Skeletal muscle tissue (tissue), 5 donors: ENCODE results near the gene TET3. TPM values are rescaled to one million over a fixed set of nuclear protein-coding genes. Genes with fewer than 3 reads are reported as not detected.

Experiments
- H3K27ac ChIP-seq: one replicate; pipeline ENCODE4 v1.7.0; 2013; ENCODE audit warnings: mild to moderate bottlenecking, low read depth, low read length, inconsistent platforms
- H3K27me3 ChIP-seq, 3 donors: one replicate each; pipeline ENCODE4 v1.7.0; 2013; ENCODE audit warnings: low read length in 3 of 3; ENCODE audit not compliant: control insufficient read depth in 3 of 3, insufficient read depth in 3 of 3
- H3K36me3 ChIP-seq, 3 donors: one replicate each; pipeline ENCODE4 v1.7.0; 2013; ENCODE audit warnings: low read length in 3 of 3; ENCODE audit not compliant: control insufficient read depth in 3 of 3, insufficient read depth in 3 of 3
- H3K4me1 ChIP-seq, 3 donors: one replicate each; pipeline ENCODE4 v1.7.0; 2013; ENCODE audit warnings: low read length in 3 of 3, mild to moderate bottlenecking in 3 of 3; ENCODE audit not compliant: control insufficient read depth in 3 of 3, insufficient read depth in 3 of 3
- H3K4me3 ChIP-seq, 3 donors: one replicate each; pipeline ENCODE4 v1.7.0; 2013; ENCODE audit warnings: low read length in 3 of 3
- H3K9ac ChIP-seq, 3 donors: one replicate each; pipeline ENCODE4 v1.7.0; 2013; ENCODE audit warnings: low read length in 3 of 3, mild to moderate bottlenecking in 3 of 3, moderate library complexity in 2 of 3, low read depth in 1 of 3
- H3K9me3 ChIP-seq, 3 donors: one replicate each; pipeline ENCODE4 v1.7.0; 2013; ENCODE audit warnings: low read length in 3 of 3; ENCODE audit not compliant: control insufficient read depth in 3 of 3
- small RNA-seq: library from RNA; depleted of rRNA; stranded (forward); fragments of <200 nt; gene quantifications from one replicate; pipeline ENCODE3, GENCODE V24; 2014
- total RNA-seq: library from RNA; depleted of rRNA; stranded (reverse); fragments of >200 nt; gene quantifications from one replicate; pipeline ENCODE4 v1.2.3, GENCODE V29; 2014
- donor health status: Osteomylitis.

TET3 gene
- total RNA-seq, 1 donor from 2014 or later, result 6.8 TPM

DNA sequence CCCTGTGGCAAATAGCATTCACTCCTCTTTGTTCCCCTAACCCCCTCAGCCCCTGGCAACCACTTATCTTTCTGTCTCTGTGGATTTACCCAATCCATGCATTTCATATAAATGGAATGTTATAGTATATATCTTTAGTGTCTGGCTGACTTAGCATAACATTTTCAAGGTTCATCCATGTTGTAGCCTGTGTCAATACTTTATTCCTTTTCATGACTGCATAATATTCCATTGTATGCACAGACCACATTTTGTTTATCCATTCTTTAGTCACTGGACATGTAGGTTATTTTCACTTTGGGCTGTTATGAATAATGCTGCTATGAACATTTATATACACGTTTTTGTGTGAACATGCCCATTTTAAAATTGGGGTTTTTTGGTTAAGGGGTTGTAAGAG, 42.8 kb downstream of the TET3 start:
- Histone ChIP-seq H3K27ac (no peak overlapping the region), H3K9me3 (no peaks in the 10 kb centered on the region), H3K4me1 (peaks cover 8 to 23% (median 9%) of the 10 kb centered on the region in 3 donors), H3K36me3 (no peaks in the 10 kb centered on the region), H3K9ac (no peak overlapping the region), H3K27me3 (no peaks in the 10 kb centered on the region), H3K4me3 (no peak overlapping the region)

GRCh38 chr2:74028290-74028689, 43.6 kb downstream of the TET3 start:
- Histone ChIP-seq H3K27ac (no peak overlapping the region), H3K9me3 (no peaks in the 10 kb centered on the region), H3K27me3 (no peaks in the 10 kb centered on the region), H3K36me3 (no peaks in the 10 kb centered on the region), H3K4me1 (peaks cover 11 to 28% (median 12%) of the 10 kb centered on the region in 3 donors), H3K4me3 (no peak overlapping the region), H3K9ac (no peak overlapping the region)

- Histone ChIP-seq H3K27me3 (no peaks in the 10 kb centered on the region), H3K9me3 (no peaks in the 10 kb centered on the region), H3K36me3 (no peaks in the 10 kb centered on the region), H3K4me3 (no peak overlapping the region), H3K9ac (no peak overlapping the region), H3K27ac (no peak overlapping the region), H3K4me1 (peaks cover 11 to 28% (median 12%) of the 10 kb centered on the region in 3 donors)
Measured at GRCh38 chr2:74028741-74029140, 44.0 kb downstream of the TET3 start.

DNA sequence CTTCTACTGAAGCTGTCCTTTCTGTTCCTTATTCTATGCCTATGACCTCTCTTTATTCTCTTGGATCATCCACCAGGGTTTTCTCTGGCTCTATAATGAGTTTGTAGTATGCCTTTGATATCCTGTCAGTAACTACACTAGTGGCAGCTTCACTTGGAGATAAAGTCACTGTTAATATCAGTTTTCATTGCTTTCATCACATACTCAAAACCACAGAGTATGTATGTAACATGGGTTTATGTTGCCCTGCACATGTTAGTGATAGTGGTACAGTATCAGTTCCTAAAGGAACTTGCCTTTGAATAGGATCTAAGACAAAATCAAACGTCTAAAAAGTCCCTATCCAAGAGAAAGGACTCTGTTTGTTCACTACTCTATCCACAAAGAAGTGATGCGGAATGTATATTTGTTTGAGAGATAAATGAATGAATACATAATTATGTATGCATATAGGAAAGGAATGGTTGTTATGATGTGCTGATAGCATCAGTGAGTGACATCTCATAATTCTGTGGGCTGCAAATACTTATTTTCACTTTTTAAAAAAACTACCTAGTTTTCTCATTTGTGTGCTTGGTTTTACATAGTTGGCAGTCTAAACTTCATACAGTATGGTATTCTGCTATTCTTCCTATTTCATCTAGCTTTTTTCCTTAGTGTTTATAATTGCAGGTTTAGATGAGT, 45.1 kb downstream of the TET3 start:
- Histone ChIP-seq H3K27me3 (no peaks in the 10 kb centered on the region), H3K36me3 (no peaks in the 10 kb centered on the region), H3K9me3 (no peaks in the 10 kb centered on the region), H3K9ac (no peak overlapping the region), H3K4me1 (peaks cover 11 to 28% (median 12%) of the 10 kb centered on the region in 3 donors), H3K27ac (no peak overlapping the region), H3K4me3 (no peak overlapping the region)

GRCh38 chr2:74031221-74031620, 46.5 kb downstream of the TET3 start:
- Histone ChIP-seq H3K9ac (no peak overlapping the region), H3K9me3 (no peaks in the 10 kb centered on the region), H3K36me3 (no peaks in the 10 kb centered on the region), H3K27ac (no peak overlapping the region), H3K4me1 (peaks cover 11 to 28% (median 12%) of the 10 kb centered on the region in 3 donors), H3K27me3 (no peaks in the 10 kb centered on the region), H3K4me3 (no peak overlapping the region)

DNA sequence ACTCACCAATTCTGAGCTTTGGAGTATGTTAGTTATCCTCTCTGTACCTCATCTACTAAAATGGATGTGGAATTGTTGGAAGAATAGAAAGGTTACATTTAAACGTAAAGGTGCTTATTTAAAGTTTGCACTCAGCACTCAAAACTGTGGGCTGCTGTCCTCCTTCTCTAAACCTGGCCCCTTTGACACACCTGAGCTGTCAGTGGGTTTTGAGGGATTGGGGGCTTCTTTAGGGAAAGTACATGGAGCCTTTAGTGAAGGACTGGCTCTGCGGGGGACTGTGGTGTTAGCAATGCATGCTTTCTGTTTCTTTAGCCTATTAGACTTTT, 47.2 kb downstream of the TET3 start:
- H3K4me3 ChIP-seq, result peak overlapping the region; percentile 30 to 49 (median 47)
- peaks cover 11 to 29% (median 12%) of the 10 kb centered on the region in 3 donors for H3K4me1 ChIP-seq
- H3K9ac ChIP-seq, result peak overlapping the region in 1 of 3 donors; percentile 57
- no peaks in the 10 kb centered on the region for H3K9me3 ChIP-seq
- H3K27me3 ChIP-seq, result no peaks in the 10 kb centered on the region
- H3K27ac ChIP-seq, result peak overlapping the region; percentile 28
- H3K36me3 ChIP-seq, result no peaks in the 10 kb centered on the region

DNA sequence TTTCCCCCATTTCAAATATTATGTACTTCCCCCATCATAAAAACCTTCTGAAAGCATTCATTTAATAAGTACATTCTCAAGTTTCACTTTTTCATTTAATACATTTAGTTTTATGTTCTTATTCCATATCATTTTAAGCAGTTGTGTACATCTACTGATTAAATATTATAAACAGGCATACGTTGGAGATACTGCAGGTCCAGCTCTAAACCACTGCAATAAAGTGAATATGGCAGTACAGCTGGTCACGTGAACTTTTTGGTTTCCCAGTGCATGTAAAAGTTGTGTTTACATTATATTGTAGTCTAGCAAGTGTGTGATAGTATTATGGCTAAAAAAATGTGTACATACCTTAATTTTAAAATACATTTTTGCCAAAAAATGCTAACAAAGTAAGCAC, 48.7 kb downstream of the TET3 start:
- Histone ChIP-seq H3K4me3 (no peak overlapping the region), H3K36me3 (no peaks in the 10 kb centered on the region), H3K9ac (no peak overlapping the region), H3K9me3 (no peaks in the 10 kb centered on the region), H3K27ac (no peak overlapping the region), H3K4me1 (peaks cover 12 to 34% (median 16%) of the 10 kb centered on the region in 3 donors), H3K27me3 (no peaks in the 10 kb centered on the region)

Small RNA genes lying within 50 kb of the gene (small RNA-seq; reads per million reads assigned to genes)
- not detected for gene AC110801.1
- gene RNA5SP97, result not detected

Other genes with a start within 250 kb of the TET3 start
- 18.8 TPM for gene TPRKB, start 247.6 kb upstream of the TET3 start, total RNA-seq
- gene DUSP11, start 204.8 kb upstream of the TET3 start, total RNA-seq, result 28.2 TPM
- not detected for gene C2orf78, start 200.7 kb upstream of the TET3 start, total RNA-seq
- 12.0 TPM for gene STAMBP, start 155.9 kb upstream of the TET3 start, total RNA-seq
- gene ACTG2, start 91.9 kb upstream of the TET3 start, total RNA-seq, result 1.6 TPM
- gene DGUOK, start 58.0 kb upstream of the TET3 start, total RNA-seq, result 32.4 TPM
- gene BOLA3, start 163.0 kb downstream of the TET3 start, total RNA-seq, result 15.7 TPM
- 48.0 TPM for gene MOB1A, start 194.0 kb downstream of the TET3 start, total RNA-seq
- gene MTHFD2, start 213.7 kb downstream of the TET3 start, total RNA-seq, result 28.2 TPM